ENCODE results near the gene DAPK1. TPM values are rescaled to one million over a fixed set of nuclear protein-coding genes. Genes with fewer than 3 reads are reported as not detected.
A peak's percentile ranks its signal among the peaks of the same experiment; 100 is the strongest.

The DAPK1 gene
- total RNA-seq, 8 experiments from 2014 or later, result 31.6 to 466 (median 50.0) TPM

GRCh38 chr9:87670572-87671264 is 173.1 kb downstream of the DAPK1 start:
- H3K27ac ChIP-seq, result no peak overlapping the region
- no peak for ATAC-seq (replicated peaks in 6 of 8)
- H3K4me3 ChIP-seq, result no peak overlapping the region
- no peaks in the 10 kb centered on the region for H3K4me1 ChIP-seq (replicated peaks in 1 of 2)
- in situ Hi-C loops (cut with MboI; ENCODE audit: low pct_unique_long_range_greater_than_20kb in 2 of 9, low sequenced_read_pairs in 9 of 9, unreplicated experiment in 9 of 9), result loop anchor here in 6 of 9 experiments (25.0 kb wide), 3 partner anchors 158 to 1233 kb away; no protein-coding TSS in a partner anchor
- 60 to 100% (median 92%) methylated on average over 1 to 12 of the region's 18 CpGs; no CpG with 5 or more reads in 2 of the 10 experiments for WGBS, 10 experiments

- H3K27ac ChIP-seq, result no peak overlapping the region
- ATAC-seq (replicated peaks in 6 of 8), result no peak
These were observed 173.8 kb downstream of the DAPK1 start for GRCh38 chr9:87671478-87671877.

GRCh38 chr9:87671925-87672324 is 174.3 kb downstream of the DAPK1 start:
- H3K4me1 ChIP-seq (replicated peaks in 1 of 2), result no peaks in the 10 kb centered on the region
- 50 to 94% (median 80%) methylated on average over 1 to 9 of the region's 9 CpGs; no CpG with 5 or more reads in 5 of the 10 experiments for WGBS, 10 experiments
- no peak overlapping the region for H3K27ac ChIP-seq
- no peak overlapping the region for H3K4me3 ChIP-seq
- in situ Hi-C loops (cut with MboI; ENCODE audit: low pct_unique_long_range_greater_than_20kb in 2 of 9, low sequenced_read_pairs in 9 of 9, unreplicated experiment in 9 of 9), result loop anchor here in 6 of 9 experiments (25.0 kb wide), 3 partner anchors 160 to 1235 kb away; no protein-coding TSS in a partner anchor
- no peak for ATAC-seq (replicated peaks in 6 of 8)

More at GRCh38 chr9:87671478-87671877, 173.8 kb downstream of the DAPK1 start:
- in situ Hi-C loops (cut with MboI; ENCODE audit: low pct_unique_long_range_greater_than_20kb in 2 of 9, low sequenced_read_pairs in 9 of 9, unreplicated experiment in 9 of 9), result loop anchor here in 6 of 9 experiments (25.0 kb wide), 3 partner anchors 159 to 1234 kb away; no protein-coding TSS in a partner anchor
- 67 to 100% (median 90%) methylated on average over 2 to 5 of the region's 6 CpGs; no CpG with 5 or more reads in 1 of the 10 experiments for WGBS, 10 experiments
- no peaks in the 10 kb centered on the region for H3K4me1 ChIP-seq (replicated peaks in 1 of 2)
- no peak overlapping the region for H3K4me3 ChIP-seq

DNA sequence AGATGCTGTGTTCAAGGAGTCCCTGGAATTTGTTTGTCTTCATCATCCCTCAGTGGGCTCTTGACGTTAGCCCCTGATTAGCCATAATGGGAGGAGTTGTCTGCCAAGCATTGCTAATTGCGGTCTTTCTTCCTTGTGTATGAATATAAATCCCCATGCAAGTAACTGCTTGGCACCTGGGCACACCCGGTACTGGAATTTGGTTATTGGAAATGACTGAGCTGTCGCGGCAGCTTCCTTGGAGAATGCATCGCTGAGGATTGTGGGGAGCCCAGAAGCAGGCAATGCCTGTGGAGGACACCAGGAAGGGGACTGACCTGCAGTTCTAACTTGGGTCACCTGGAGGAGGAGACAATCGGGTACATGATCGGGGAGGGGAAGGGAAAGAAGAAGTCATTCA is 174.9 kb downstream of the DAPK1 start:
- ATAC-seq (replicated peaks in 6 of 8), result peak in 2 of 8 experiments; percentile 43 to 69
- no peak overlapping the region for H3K27ac ChIP-seq
- H3K4me1 ChIP-seq (replicated peaks in 1 of 2), result no peaks in the 10 kb centered on the region
- in situ Hi-C loops (cut with MboI; ENCODE audit: low pct_unique_long_range_greater_than_20kb in 2 of 9, low sequenced_read_pairs in 9 of 9, unreplicated experiment in 9 of 9), result loop anchor here in 6 of 9 experiments (25.0 kb wide), 3 partner anchors 160 to 1235 kb away; no protein-coding TSS in a partner anchor
- no peak overlapping the region for H3K4me3 ChIP-seq
- WGBS, 10 experiments, result 80 to 100% (median 100%) methylated on average over 1 to 6 of the region's 8 CpGs; no CpG with 5 or more reads in 3 of the 10 experiments

DNA sequence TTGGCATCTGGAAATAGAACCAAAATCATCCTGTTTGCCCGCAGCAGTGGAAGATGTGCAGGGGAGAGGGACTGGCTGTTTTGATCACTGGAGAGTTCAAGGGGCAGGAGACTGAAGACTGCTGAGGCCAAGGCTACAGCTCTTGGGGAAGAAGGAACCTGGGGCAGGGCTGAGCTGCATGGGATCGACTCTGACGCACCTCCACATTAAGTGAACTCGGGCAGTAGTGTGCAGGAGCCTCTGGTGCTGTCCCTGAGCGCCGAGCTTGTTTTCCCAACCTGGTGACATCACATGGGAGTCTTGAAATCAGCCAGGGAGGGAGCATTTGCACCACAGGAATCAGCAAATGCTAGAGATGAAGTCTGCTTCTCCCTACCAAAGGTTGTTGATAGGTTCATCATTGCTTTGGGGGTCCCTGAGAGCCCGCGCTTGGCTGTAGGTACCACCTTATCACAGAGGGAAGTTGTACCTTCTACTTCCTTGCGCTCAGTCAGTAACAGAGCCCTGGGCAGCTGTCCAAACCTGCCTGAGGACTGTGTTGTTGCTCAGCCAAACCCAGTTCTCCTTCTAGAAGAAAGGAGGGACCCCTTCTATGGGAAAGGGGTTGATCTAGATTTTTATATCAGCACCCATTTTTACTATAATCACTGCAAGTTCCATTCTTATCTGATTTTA is 175.9 kb downstream of the DAPK1 start:
- no peak for ATAC-seq (replicated peaks in 6 of 8)
- in situ Hi-C loops (cut with MboI; ENCODE audit: low pct_unique_long_range_greater_than_20kb in 2 of 9, low sequenced_read_pairs in 9 of 9, unreplicated experiment in 9 of 9), result loop anchor here in 6 of 9 experiments (25.0 kb wide), 3 partner anchors 161 to 1236 kb away; no protein-coding TSS in a partner anchor
- no peak overlapping the region for H3K4me3 ChIP-seq
- H3K27ac ChIP-seq, result no peak overlapping the region
- H3K4me1 ChIP-seq (replicated peaks in 1 of 2), result no peaks in the 10 kb centered on the region
- WGBS, 10 experiments, result 65 to 100% (median 96%) methylated on average over 1 to 7 of the region's 9 CpGs; no CpG with 5 or more reads in 4 of the 10 experiments

DNA sequence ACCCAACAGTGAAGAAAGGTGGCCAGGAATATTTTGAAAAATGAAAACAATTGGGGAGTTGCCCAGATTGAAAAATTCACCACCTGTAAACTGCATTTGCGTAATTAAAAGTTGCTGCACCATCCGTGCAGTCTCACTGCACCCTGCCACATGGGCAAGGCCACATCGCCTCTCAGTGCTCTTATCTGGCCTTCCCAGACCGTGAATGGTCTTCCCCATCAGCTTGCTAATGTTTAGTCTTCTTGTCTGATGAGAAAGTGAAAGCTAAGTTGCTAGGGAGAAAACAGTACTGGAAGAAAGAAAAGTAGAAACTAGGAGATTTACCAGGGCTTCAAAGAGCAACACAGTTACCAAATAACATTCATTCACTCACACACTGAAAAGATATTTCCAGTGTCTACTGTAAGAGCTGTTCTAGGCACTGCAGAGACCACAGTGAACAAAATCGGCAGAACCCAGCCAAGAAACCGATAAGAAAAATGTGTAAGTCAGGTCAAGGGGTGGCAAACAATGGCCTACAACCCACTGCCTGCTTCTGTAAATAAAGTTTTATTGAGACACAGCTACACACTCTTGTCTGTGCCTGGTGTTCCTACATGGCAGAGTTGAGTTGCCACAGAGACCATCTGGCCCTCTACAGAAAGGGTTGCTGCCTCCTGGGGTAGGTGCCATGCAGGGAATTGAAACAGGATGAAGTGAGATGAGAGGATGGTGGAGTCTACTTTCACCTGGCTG is 177.1 kb downstream of the DAPK1 start:
- in situ Hi-C loops (cut with MboI; ENCODE audit: low pct_unique_long_range_greater_than_20kb in 2 of 9, low sequenced_read_pairs in 9 of 9, unreplicated experiment in 9 of 9), result loop anchor here in 8 of 9 experiments (25.0 kb wide), 8 partner anchors 138 to 1338 kb away; partner anchors contain the start of gene S1PR3 (in 1 of the 8)
- Histone ChIP-seq H3K4me1 (replicated peaks in 1 of 2) (no peaks in the 10 kb centered on the region), H3K4me3 (no peak overlapping the region), H3K27ac (no peak overlapping the region)
- 80 to 100% (median 98%) methylated on average over 1 to 6 of the region's 6 CpGs; no CpG with 5 or more reads in 2 of the 10 experiments for WGBS, 10 experiments
- ATAC-seq (replicated peaks in 6 of 8), result no peak

DNA sequence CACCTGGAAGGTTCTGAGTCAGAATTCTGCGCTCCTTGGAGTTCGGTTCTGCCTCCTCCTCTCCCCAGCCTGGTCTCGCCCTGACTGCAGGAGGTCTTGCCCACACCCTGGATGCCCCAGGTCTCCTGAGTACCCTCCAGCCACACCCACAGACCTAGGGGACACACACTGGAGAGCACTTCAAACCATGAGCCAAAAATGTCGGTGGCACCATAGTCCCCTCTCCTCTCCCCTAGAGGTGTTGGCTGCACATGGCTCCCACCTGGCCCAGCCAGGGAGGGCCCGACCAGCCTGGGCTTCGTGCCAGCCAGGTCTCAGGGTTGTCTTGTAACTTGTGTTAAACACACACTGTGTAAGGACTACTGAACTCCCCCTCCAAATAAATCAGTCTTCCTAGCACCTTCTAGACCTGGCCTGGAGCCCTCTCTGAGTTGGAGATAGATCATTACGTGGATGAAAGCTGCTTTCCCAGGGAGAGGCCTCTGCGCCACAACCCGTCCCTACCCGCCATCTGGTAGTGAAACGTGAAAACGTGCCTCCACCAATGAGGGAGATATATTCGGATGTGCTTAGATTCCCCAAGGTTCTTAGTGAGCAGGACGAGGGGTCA is 178.3 kb downstream of the DAPK1 start:
- whole genome bisulfite sequencing, 10 experiments, result 80 to 100% (median 89%) methylated on average over 1 to 7 of the region's 14 CpGs; no CpG with 5 or more reads in 6 of the 10 experiments
- Histone ChIP-seq H3K4me1 (replicated peaks in 1 of 2) (no peaks in the 10 kb centered on the region), H3K4me3 (no peak overlapping the region), H3K27ac (no peak overlapping the region)
- no peak for ATAC-seq (replicated peaks in 6 of 8)
- in situ Hi-C loops (cut with MboI; ENCODE audit: low pct_unique_long_range_greater_than_20kb in 2 of 9, low sequenced_read_pairs in 9 of 9, unreplicated experiment in 9 of 9), result loop anchor here in 7 of 9 experiments (25.0 kb wide), 5 partner anchors 136 to 1336 kb away; partner anchors contain the start of gene S1PR3 (in 1 of the 7)

- in situ Hi-C loops (cut with MboI; ENCODE audit: low pct_unique_long_range_greater_than_20kb in 2 of 9, low sequenced_read_pairs in 9 of 9, unreplicated experiment in 9 of 9), result loop anchor here in 7 of 9 experiments (25.0 kb wide), 5 partner anchors 135 to 1335 kb away; partner anchors contain the start of gene S1PR3 (in 1 of the 7)
- peak in 3 of 8 experiments; percentile 7 to 27 (median 9) for ATAC-seq (replicated peaks in 6 of 8)
These were observed 179.5 kb downstream of the DAPK1 start for GRCh38 chr9:87676976-87677775.

DNA sequence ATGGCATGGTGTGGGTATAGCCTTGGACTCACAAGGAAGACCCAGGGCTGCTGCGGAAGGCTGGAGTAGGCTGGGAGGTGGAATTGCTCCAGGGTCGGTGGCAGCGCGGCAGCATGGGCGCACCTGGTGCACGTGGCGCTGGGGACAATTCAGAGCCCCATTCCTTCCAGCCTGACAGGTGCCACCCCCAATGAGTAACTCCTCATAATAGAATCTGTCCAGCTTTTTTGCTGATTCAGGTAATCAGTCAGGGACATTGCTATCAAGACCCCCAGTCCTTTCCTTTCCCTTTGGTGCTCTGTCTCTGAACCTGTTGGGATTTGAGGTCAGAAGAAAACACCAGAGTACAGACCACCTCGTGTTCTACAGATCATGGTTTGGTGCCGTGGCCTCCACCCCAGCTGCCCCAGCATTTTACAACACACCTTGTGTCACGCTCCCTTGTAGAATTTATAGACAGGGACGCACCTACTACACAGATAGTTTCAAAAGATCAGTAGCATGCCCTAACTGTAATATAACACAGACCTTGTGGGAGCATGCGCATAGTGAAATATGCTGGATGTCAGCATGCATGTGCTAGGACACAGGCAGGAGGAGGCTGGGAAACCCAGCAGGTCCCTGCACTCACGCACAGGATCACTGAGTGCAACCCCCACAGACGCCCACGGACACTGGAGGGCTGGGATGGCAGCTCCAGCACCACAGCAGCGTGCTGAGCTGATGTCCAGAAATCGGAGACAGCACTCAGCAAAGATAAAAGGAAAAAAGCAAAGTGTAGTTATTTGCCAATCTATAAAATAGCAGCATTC is 180.3 kb downstream of the DAPK1 start:
- Histone ChIP-seq H3K4me3 (no peak overlapping the region), H3K27ac (no peak overlapping the region), H3K4me1 (replicated peaks in 1 of 2) (peaks cover 3 to 6% of the 10 kb centered on the region in 2 donors)
- in situ Hi-C loops (cut with MboI; ENCODE audit: low pct_unique_long_range_greater_than_20kb in 2 of 9, low sequenced_read_pairs in 9 of 9, unreplicated experiment in 9 of 9), result loop anchor here in 7 of 9 experiments (25.0 kb wide), 5 partner anchors 134 to 1334 kb away; partner anchors contain the start of gene S1PR3 (in 1 of the 7)
- peak in 6 of 8 experiments; percentile 24 to 62 (median 46) for ATAC-seq (replicated peaks in 6 of 8)
- 20 to 96% (median 80%) methylated on average over 1 to 9 of the region's 17 CpGs; no CpG with 5 or more reads in 3 of the 10 experiments for WGBS, 10 experiments

More at GRCh38 chr9:87676976-87677775, 179.5 kb downstream of the DAPK1 start:
- Histone ChIP-seq H3K4me1 (replicated peaks in 1 of 2) (peaks cover 3% of the 10 kb centered on the region in 2 donors), H3K4me3 (no peak overlapping the region), H3K27ac (no peak overlapping the region)
- WGBS, 10 experiments, result 56 to 100% (median 85%) methylated on average over 2 to 8 of the region's 14 CpGs; no CpG with 5 or more reads in 3 of the 10 experiments

DNA sequence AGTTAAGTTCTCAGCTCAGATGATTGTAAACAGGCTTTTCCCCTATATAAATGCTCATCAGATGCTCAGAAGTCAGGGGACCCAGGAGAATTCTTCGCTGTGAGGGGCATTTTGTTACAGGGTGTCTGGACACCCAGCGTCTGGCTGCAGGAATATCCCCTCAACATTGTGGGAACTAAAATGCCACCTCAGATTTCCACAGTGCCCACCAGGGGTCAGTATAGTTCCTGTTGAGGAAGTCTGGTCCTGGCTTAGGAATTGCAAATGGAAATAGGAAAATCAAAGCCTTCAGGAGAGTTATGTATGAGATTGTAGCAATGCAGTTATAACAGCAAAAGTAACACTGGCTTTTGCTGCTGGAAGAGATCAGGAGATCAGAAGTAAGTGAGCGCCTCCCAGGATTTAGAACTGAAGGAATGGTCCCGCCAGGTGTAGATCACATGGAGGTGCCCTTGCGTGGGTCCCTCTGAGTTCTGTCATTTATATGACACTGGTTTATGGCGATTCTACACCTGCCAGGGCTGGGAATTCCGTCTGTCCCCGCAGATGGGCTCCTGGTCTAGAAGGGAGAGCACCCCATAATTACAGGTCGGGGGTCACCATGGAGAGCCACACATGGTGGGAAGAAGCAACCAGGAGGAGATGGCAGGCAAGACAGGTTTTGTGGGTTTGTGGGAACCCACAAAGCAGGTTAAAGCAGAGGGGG is 181.1 kb downstream of the DAPK1 start:
- ATAC-seq (replicated peaks in 6 of 8), result peak; percentile 52 to 75 (median 72)
- 0 to 100% (median 72%) methylated on average over 1 to 6 of the region's 9 CpGs; no CpG with 5 or more reads in 4 of the 10 experiments for whole genome bisulfite sequencing, 10 experiments
- Histone ChIP-seq H3K27ac (no peak overlapping the region), H3K4me1 (replicated peaks in 1 of 2) (peaks cover 3 to 6% of the 10 kb centered on the region in 2 donors), H3K4me3 (no peak overlapping the region)
- in situ Hi-C loops (cut with MboI; ENCODE audit: low pct_unique_long_range_greater_than_20kb in 2 of 9, low sequenced_read_pairs in 9 of 9, unreplicated experiment in 9 of 9), result loop anchor here in 7 of 9 experiments (25.0 kb wide), 5 partner anchors 133 to 1333 kb away; partner anchors contain the start of gene S1PR3 (in 1 of the 7)

Data from motor neuron (in vitro differentiated cells).